SJSA1 (cell line): Measurements from ENCODE around the gene IL1RL2. TPM values are rescaled to one million over a fixed set of nuclear protein-coding genes. Genes with fewer than 3 reads are reported as not detected.
A peak's percentile ranks its signal among the peaks of the same experiment; 100 is the strongest.

Source experiments
- DNase-seq, 2 experiments: peaks; one replicate each; pipeline ENCODE4 v3.0.0-alpha.2; 2015 to 2020; ENCODE audit warnings: low spot score in 2 of 2, low read depth in 1 of 2
- H3K27ac ChIP-seq: fragments of 250-450 bp; sonication (Bioruptor Pico); 2 replicates; pipeline ENCODE4 v1.5.1; 2020; ENCODE audit warnings: mild to moderate bottlenecking, moderate library complexity
- H3K27me3 ChIP-seq: fragments of 250-450 bp; sonication (Bioruptor Pico); replicated peaks from 2 replicates; pipeline ENCODE4 v1.5.1; 2020; ENCODE audit warnings: mild to moderate bottlenecking, moderate library complexity
- H3K36me3 ChIP-seq: fragments of 250-450 bp; sonication (Bioruptor Pico); 2 replicates; pipeline ENCODE4 v1.5.1; 2020; ENCODE audit warnings: mild to moderate bottlenecking
- H3K4me1 ChIP-seq: fragments of 250-450 bp; sonication (Bioruptor Pico); replicated peaks from 2 replicates; pipeline ENCODE4 v1.6.1; 2021; ENCODE audit warnings: mild to moderate bottlenecking
- H3K4me3 ChIP-seq: fragments of 250-450 bp; sonication (Bioruptor Pico); 2 replicates; pipeline ENCODE4 v1.5.1; 2020; ENCODE audit warnings: mild to moderate bottlenecking
- H3K9me3 ChIP-seq: fragments of 250-450 bp; sonication (Bioruptor Pico); replicated peaks from 2 replicates; pipeline ENCODE4 v1.5.1; 2020; ENCODE audit warnings: mild to moderate bottlenecking
- total RNA-seq: library from RNA; depleted of rRNA; stranded (reverse); fragments of >200 nt; shearing (Covaris generic); gene quantifications from 2 replicates; pipeline ENCODE4 v1.2.3, GENCODE V29; 2014

The IL1RL2 gene
- total RNA-seq, 1 experiment from 2014 or later, result not detected

- Histone ChIP-seq H3K27me3 (no peaks in the 10 kb centered on the region), H3K4me1 (peaks cover 21% of the 10 kb centered on the region), H3K36me3 (no peaks in the 10 kb centered on the region), H3K27ac (no peak overlapping the region), H3K9me3 (no peaks in the 10 kb centered on the region), H3K4me3 (peak overlapping the region; percentile 7; the same call in 1 of the 2 replicates)
- peak in 1 of 2 experiments; percentile 65 for DNase-seq
Observed at GRCh38 chr2:102245266-102246151, 58.7 kb downstream of the IL1RL2 start.

DNA sequence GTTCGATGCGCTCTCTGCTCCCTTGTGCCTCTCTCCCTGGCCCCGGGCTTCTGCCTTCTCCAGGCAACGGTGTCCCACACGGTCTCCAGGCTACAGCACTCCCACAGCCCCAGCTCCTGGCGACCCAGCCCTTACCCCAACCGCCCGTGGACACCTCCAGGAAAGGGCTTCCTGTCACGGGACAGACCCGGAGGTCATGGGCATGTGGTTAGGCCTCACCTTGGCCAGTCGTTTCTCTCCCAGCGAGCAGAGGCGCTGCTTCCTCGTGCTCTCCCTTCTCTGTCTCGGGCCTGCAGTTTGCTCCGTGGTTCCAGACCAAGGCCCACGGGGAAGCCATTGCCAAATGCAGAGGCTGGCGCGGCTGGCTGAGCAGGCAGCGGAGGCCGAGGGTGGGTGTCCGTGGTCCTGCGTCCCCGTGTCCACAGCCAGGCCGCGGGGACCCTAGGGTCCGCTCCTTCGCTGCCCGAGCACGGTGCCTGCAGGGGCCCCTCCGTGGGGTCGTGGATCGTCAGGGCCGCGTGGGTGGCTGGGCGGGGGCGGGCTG, 63.5 kb downstream of the IL1RL2 start:
- Histone ChIP-seq H3K36me3 (no peaks in the 10 kb centered on the region), H3K9me3 (no peaks in the 10 kb centered on the region), H3K4me3 (no peak overlapping the region), H3K4me1 (peaks cover 7% of the 10 kb centered on the region), H3K27me3 (no peaks in the 10 kb centered on the region), H3K27ac (no peak overlapping the region)
- no peak for DNase-seq

- no peaks in the 10 kb centered on the region for H3K9me3 ChIP-seq
- H3K27ac ChIP-seq, result no peak overlapping the region
- DNase-seq, result no peak
- H3K36me3 ChIP-seq, result no peaks in the 10 kb centered on the region
- H3K4me3 ChIP-seq, result no peak overlapping the region
- no peaks in the 10 kb centered on the region for H3K4me1 ChIP-seq
- no peaks in the 10 kb centered on the region for H3K27me3 ChIP-seq
Observed at GRCh38 chr2:102251042-102251848, 64.4 kb downstream of the IL1RL2 start.

- no peaks in the 10 kb centered on the region for H3K27me3 ChIP-seq
- no peak overlapping the region for H3K27ac ChIP-seq
- H3K4me3 ChIP-seq, result no peak overlapping the region
- no peak for DNase-seq
- H3K36me3 ChIP-seq, result no peaks in the 10 kb centered on the region
- H3K9me3 ChIP-seq, result no peaks in the 10 kb centered on the region
- H3K4me1 ChIP-seq, result no peaks in the 10 kb centered on the region
Observed at GRCh38 chr2:102251849-102252203, 65.0 kb downstream of the IL1RL2 start.

- no peaks in the 10 kb centered on the region for H3K36me3 ChIP-seq
- H3K27me3 ChIP-seq, result no peaks in the 10 kb centered on the region
Observed at GRCh38 chr2:102252236-102252635, 65.4 kb downstream of the IL1RL2 start.

DNA sequence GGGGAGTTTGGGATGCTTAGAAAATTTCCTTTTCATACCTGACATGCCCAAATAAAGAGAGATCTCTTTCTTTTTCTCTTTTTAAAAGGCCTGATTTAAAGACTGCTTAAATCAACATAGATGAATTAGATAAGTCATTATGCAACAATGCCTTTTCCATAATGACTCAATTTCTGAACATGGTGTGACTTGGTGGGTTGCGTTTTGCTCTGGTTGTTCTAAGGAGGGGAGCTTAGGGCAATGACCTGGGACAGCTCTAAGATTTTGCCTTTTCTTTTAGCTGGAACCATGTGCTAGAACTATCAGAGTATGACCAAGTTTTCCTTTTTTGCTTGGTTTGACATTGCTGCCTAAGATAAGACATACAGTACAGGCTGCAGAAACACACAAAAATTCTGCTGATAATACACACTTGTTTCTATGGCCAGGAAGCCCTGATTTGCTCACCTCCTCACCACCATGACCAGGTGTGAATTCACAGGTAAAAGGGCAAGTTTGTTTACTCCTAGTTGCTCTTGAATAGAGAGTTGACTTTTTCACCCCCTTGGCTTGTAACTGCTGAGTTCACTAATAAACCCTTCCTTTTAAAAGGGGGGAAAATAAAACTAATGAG, 66.4 kb downstream of the IL1RL2 start:
- H3K4me1 ChIP-seq, result peaks cover 2% of the 10 kb centered on the region
- DNase-seq, result no peak
- no peaks in the 10 kb centered on the region for H3K9me3 ChIP-seq
- no peaks in the 10 kb centered on the region for H3K36me3 ChIP-seq
- no peak overlapping the region for H3K4me3 ChIP-seq
- H3K27me3 ChIP-seq, result no peaks in the 10 kb centered on the region
- H3K27ac ChIP-seq, result no peak overlapping the region

More at GRCh38 chr2:102252236-102252635, 65.4 kb downstream of the IL1RL2 start:
- Histone ChIP-seq H3K4me1 (no peaks in the 10 kb centered on the region), H3K9me3 (no peaks in the 10 kb centered on the region), H3K4me3 (no peak overlapping the region), H3K27ac (no peak overlapping the region)
- no peak for DNase-seq

DNA sequence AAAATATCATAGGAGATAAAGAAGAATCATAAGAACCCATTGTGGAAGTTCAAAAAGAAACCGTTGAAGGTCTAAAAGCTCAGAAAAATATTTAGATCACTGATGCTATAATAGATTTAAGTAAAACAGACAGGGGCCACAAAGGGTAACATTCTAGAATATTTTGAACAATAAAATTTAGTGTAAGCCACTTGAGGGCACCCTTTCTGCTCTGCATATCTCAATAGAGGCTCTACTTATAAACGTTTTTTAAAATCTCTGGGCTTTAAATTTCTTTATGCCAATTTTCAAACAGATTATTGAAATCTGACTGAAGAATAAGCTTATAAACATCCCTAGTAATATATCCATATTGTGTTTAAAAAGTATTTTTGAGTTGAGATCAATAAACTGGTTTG, 66.9 kb downstream of the IL1RL2 start:
- Histone ChIP-seq H3K4me3 (no peak overlapping the region), H3K27me3 (no peaks in the 10 kb centered on the region), H3K4me1 (peaks cover 7% of the 10 kb centered on the region), H3K36me3 (no peaks in the 10 kb centered on the region), H3K9me3 (no peaks in the 10 kb centered on the region), H3K27ac (no peak overlapping the region)
- DNase-seq, result no peak

GRCh38 chr2:102256276-102256675, 69.5 kb downstream of the IL1RL2 start:
- Histone ChIP-seq H3K4me3 (no peak overlapping the region), H3K27me3 (no peaks in the 10 kb centered on the region)
- no peak for DNase-seq

GRCh38 chr2:102256874-102257462, 70.1 kb downstream of the IL1RL2 start:
- DNase-seq, result no peak
- no peaks in the 10 kb centered on the region for H3K27me3 ChIP-seq

More at GRCh38 chr2:102256276-102256675, 69.5 kb downstream of the IL1RL2 start:
- Histone ChIP-seq H3K9me3 (no peaks in the 10 kb centered on the region), H3K4me1 (peaks cover 9% of the 10 kb centered on the region), H3K36me3 (no peaks in the 10 kb centered on the region), H3K27ac (no peak overlapping the region)

GRCh38 chr2:102258025-102258385, 71.2 kb downstream of the IL1RL2 start:
- Histone ChIP-seq H3K36me3 (no peaks in the 10 kb centered on the region), H3K4me3 (no peak overlapping the region), H3K9me3 (no peaks in the 10 kb centered on the region), H3K27me3 (no peaks in the 10 kb centered on the region), H3K27ac (no peak overlapping the region), H3K4me1 (peaks cover 9% of the 10 kb centered on the region)
- no peak for DNase-seq

More at GRCh38 chr2:102256874-102257462, 70.1 kb downstream of the IL1RL2 start:
- peaks cover 9% of the 10 kb centered on the region for H3K4me1 ChIP-seq
- H3K36me3 ChIP-seq, result no peaks in the 10 kb centered on the region
- no peak overlapping the region for H3K27ac ChIP-seq
- no peak overlapping the region for H3K4me3 ChIP-seq
- no peaks in the 10 kb centered on the region for H3K9me3 ChIP-seq

GRCh38 chr2:102258386-102259074, 71.7 kb downstream of the IL1RL2 start:
- no peaks in the 10 kb centered on the region for H3K9me3 ChIP-seq
- peak overlapping the region; percentile 8; the same call in 1 of the 2 replicates for H3K27ac ChIP-seq
- no peaks in the 10 kb centered on the region for H3K27me3 ChIP-seq
- H3K4me1 ChIP-seq, result peaks cover 9% of the 10 kb centered on the region
- no peak overlapping the region for H3K4me3 ChIP-seq
- no peaks in the 10 kb centered on the region for H3K36me3 ChIP-seq
- peak in 1 of 2 experiments; percentile 45 for DNase-seq

- no peak overlapping the region for H3K27ac ChIP-seq
- H3K27me3 ChIP-seq, result no peaks in the 10 kb centered on the region
- DNase-seq, result no peak
- no peak overlapping the region for H3K4me3 ChIP-seq
- no peaks in the 10 kb centered on the region for H3K9me3 ChIP-seq
- no peaks in the 10 kb centered on the region for H3K36me3 ChIP-seq
- H3K4me1 ChIP-seq, result peaks cover 9% of the 10 kb centered on the region
Observed at GRCh38 chr2:102261467-102262135, 74.8 kb downstream of the IL1RL2 start.
